Endothelial cell (in vitro differentiated cells): ENCODE data around the gene ATP5MC2. TPM values are rescaled to one million over a fixed set of nuclear protein-coding genes. Genes with fewer than 3 reads are reported as not detected.
A peak's percentile ranks its signal among the peaks of the same experiment; 100 is the strongest.

Experiments used
- DNase-seq: peaks from one replicate; pipeline ENCODE4 v3.0.0; 2021; ENCODE audit warnings: low spot score
- H3K27ac Mint-ChIP-seq: one replicate; pipeline ENCODE4 v1.8.0; 2021; ENCODE audit warnings: mixed read lengths, inconsistent platforms; ENCODE audit not compliant: unreplicated experiment
- H3K27me3 Mint-ChIP-seq: one replicate; pipeline ENCODE4 v1.8.0; 2021; ENCODE audit warnings: mild to moderate bottlenecking, moderate library complexity, mixed read lengths, inconsistent platforms; ENCODE audit not compliant: unreplicated experiment
- H3K36me3 Mint-ChIP-seq: one replicate; pipeline ENCODE4 v1.8.0; 2021; ENCODE audit warnings: mild to moderate bottlenecking, low read depth, mixed read lengths, inconsistent platforms; ENCODE audit not compliant: unreplicated experiment
- H3K4me1 Mint-ChIP-seq: one replicate; pipeline ENCODE4 v1.8.0; 2021; ENCODE audit warnings: mild to moderate bottlenecking, mixed read lengths, inconsistent platforms; ENCODE audit not compliant: unreplicated experiment
- H3K4me3 Mint-ChIP-seq: one replicate; pipeline ENCODE4 v1.8.0; 2021; ENCODE audit warnings: mild to moderate bottlenecking, mixed read lengths, inconsistent platforms; ENCODE audit not compliant: unreplicated experiment
- H3K9me3 Mint-ChIP-seq: one replicate; pipeline ENCODE4 v1.8.0; 2021; ENCODE audit warnings: mixed read lengths, inconsistent platforms; ENCODE audit not compliant: unreplicated experiment
- total RNA-seq: library from RNA; stranded (reverse); fragmentation: NEBNext Ultra II Directional; extraction: Animal tissue kit (Norgen Biotek cat#: 25700); gene quantifications from one replicate; pipeline ENCODE4 v1.2.1, GENCODE V29; 2021; ENCODE audit not compliant: unreplicated experiment
- TF ChIP-seq, protein P1 (sequence below): fragments of 200-600 bp; sonication (generic); IDR thresholded peaks from one replicate; pipeline ENCODE4 v1.5.0; 2021; ENCODE audit warnings: antibody characterized with exemption; ENCODE audit not compliant: unreplicated experiment

Gene ATP5MC2
- total RNA-seq, 1 donor from 2014 or later = 342 TPM

DNA sequence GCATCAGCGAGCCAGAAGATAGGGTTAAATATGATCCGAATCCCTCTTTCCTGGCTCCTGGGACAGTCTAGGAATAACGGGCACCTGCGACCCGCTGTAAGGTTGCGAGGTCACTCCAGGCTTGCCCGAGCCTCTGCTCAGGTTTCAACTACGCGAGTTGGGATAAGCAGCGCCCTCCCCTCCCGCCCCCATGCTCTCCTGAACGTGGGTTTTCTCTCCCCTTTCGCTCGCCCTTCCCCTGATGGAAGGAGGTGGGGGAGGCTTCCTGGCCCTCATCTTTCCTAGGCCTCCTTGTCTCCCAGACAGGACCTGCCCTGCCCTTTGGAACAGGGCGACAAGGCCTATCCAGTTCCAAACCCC is 753 bp upstream of the ATP5MC2 start:
- H3K27me3 Mint-ChIP-seq = peaks cover 7% of the 10 kb centered on the region
- no peaks in the 10 kb centered on the region for H3K9me3 Mint-ChIP-seq
- TF ChIP-seq, protein P1, sequence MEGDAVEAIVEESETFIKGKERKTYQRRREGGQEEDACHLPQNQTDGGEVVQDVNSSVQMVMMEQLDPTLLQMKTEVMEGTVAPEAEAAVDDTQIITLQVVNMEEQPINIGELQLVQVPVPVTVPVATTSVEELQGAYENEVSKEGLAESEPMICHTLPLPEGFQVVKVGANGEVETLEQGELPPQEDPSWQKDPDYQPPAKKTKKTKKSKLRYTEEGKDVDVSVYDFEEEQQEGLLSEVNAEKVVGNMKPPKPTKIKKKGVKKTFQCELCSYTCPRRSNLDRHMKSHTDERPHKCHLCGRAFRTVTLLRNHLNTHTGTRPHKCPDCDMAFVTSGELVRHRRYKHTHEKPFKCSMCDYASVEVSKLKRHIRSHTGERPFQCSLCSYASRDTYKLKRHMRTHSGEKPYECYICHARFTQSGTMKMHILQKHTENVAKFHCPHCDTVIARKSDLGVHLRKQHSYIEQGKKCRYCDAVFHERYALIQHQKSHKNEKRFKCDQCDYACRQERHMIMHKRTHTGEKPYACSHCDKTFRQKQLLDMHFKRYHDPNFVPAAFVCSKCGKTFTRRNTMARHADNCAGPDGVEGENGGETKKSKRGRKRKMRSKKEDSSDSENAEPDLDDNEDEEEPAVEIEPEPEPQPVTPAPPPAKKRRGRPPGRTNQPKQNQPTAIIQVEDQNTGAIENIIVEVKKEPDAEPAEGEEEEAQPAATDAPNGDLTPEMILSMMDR = no peak
- DNase-seq = no peak
- H3K27ac Mint-ChIP-seq = peak overlapping the region; percentile 93
- peak overlapping the region; percentile 98 for H3K4me3 Mint-ChIP-seq
- H3K36me3 Mint-ChIP-seq = peaks cover 10% of the 10 kb centered on the region
- H3K4me1 Mint-ChIP-seq = peaks cover 30% of the 10 kb centered on the region

GRCh38 chr12:53674977-53675700 is 744 bp downstream of the ATP5MC2 start:
- TF ChIP-seq, protein P1 = no peak
- Mint-ChIP-seq H3K4me3 (peak overlapping the region; percentile 98), H3K27ac (peak overlapping the region; percentile 93), H3K36me3 (peaks cover 14% of the 10 kb centered on the region), H3K4me1 (peaks cover 30% of the 10 kb centered on the region), H3K9me3 (no peaks in the 10 kb centered on the region), H3K27me3 (peaks cover 9% of the 10 kb centered on the region)
- DNase-seq = no peak

GRCh38 chr12:53670971-53671370 is 4.9 kb downstream of the ATP5MC2 start:
- no peak overlapping the region for H3K27ac Mint-ChIP-seq
- H3K9me3 Mint-ChIP-seq = no peaks in the 10 kb centered on the region
- no peak overlapping the region for H3K4me3 Mint-ChIP-seq
- DNase-seq = no peak
- H3K4me1 Mint-ChIP-seq = peaks cover 14% of the 10 kb centered on the region
- H3K36me3 Mint-ChIP-seq = peaks cover 31% of the 10 kb centered on the region
- TF ChIP-seq, protein P1 = no peak
- H3K27me3 Mint-ChIP-seq = peaks cover 5% of the 10 kb centered on the region

DNA sequence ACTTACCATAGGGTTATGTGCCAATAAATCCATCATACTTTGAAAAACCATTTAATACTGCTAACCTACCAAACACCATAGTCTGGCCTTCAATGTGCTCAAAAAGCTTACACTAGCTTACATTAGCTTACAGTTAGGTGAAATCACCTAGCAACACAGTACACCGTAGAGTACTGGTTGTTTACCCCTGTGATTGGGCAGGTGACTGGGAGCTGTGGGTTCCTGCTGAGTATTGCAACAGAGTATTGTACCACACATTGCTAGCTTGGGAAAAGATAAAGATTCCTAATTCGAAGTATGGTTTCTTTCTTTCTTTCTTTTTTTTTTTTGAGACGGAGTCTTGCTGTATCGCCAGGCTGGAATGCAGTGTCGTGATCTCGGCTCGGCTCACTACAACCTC is 5.6 kb downstream of the ATP5MC2 start:
- no peak overlapping the region for H3K4me3 Mint-ChIP-seq

DNA sequence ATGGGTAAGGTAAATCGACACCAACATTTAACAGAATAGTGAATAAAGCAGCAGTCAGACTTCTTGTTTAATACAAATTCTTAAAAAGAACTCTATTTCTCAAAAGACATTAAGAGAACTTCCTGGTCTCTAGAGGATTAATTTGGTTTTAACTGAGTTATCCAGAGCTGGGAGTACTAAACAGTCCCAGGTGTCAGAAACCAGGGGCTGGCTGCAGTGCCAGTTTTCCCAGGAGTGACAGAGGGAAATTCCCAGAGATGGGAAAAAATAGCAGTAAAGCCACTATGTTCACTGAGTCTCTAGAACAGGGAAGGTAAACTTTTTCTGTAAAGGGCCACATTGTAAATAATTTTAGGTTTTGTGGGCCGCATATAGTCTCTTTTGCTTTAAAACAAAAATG is 8.8 kb downstream of the ATP5MC2 start:
- H3K27ac Mint-ChIP-seq = no peak overlapping the region
- H3K9me3 Mint-ChIP-seq = no peaks in the 10 kb centered on the region
- H3K4me1 Mint-ChIP-seq = no peaks in the 10 kb centered on the region
- H3K36me3 Mint-ChIP-seq = peaks cover 43% of the 10 kb centered on the region
- no peak for DNase-seq
- H3K27me3 Mint-ChIP-seq = peaks cover 3% of the 10 kb centered on the region
- H3K4me3 Mint-ChIP-seq = peak overlapping the region; percentile 71
- TF ChIP-seq, protein P1 = no peak

More for the DNA sequence above, 5.6 kb downstream of the ATP5MC2 start:
- no peak for DNase-seq
- Mint-ChIP-seq H3K36me3 (peaks cover 29% of the 10 kb centered on the region), H3K9me3 (no peaks in the 10 kb centered on the region), H3K4me1 (peaks cover 8% of the 10 kb centered on the region), H3K27ac (no peak overlapping the region), H3K27me3 (peaks cover 2% of the 10 kb centered on the region)
- TF ChIP-seq, protein P1 = no peak
